ENCODE data around the gene HSD11B2.

Gene HSD11B2

GRCh38 chr16:67445441-67445912, 14.6 kb downstream of the HSD11B2 start:
- Histone ChIP-seq H3K79me2 (ENCODE audit: control insufficient read depth, insufficient read depth, low read length, poor library complexity) (no peaks in the 10 kb centered on the region), H2AK5ac (ENCODE audit: low read length) (no peak overlapping the region), H3K14ac (ENCODE audit: low read length) (no peak overlapping the region), H3K36me3 (ENCODE audit: control insufficient read depth in 1 of 2, insufficient read depth in 2 of 2, low read length in 2 of 2) (peaks cover 48 to 62% of the 10 kb centered on the region in 2 experiments), H2BK12ac (ENCODE audit: low read length) (no peak overlapping the region), H3K4ac (ENCODE audit: low read depth, low read length) (no peak overlapping the region), H4K91ac (ENCODE audit: low read depth, low read length) (no peak overlapping the region), H3K4me2 (ENCODE audit: low read length) (no peak overlapping the region), H3K27me3 (ENCODE audit: insufficient read depth, low read length) (no peaks in the 10 kb centered on the region), H2BK120ac (ENCODE audit: insufficient read depth, low read length, poor library complexity) (no peak overlapping the region), H3K79me1 (ENCODE audit: low read length) (no peaks in the 10 kb centered on the region), H3K9me3 (ENCODE audit: insufficient read depth, low read depth, low read length) (peaks cover 3% of the 10 kb centered on the region), H3K18ac (ENCODE audit: low read length) (no peak overlapping the region), H3K9ac (ENCODE audit: low read length) (no peak overlapping the region), H2BK5ac (ENCODE audit: low read depth, low read length, poor library complexity) (no peak overlapping the region), H3K23ac (ENCODE audit: low read length) (no peak overlapping the region), H3K27ac (ENCODE audit: low read depth, low read length) (no peak overlapping the region), H3K4me3 (ENCODE audit: low read depth, low read length) (no peak overlapping the region), H4K8ac (ENCODE audit: low read depth, low read length) (no peak overlapping the region), H3K4me1 (ENCODE audit: control insufficient read depth in 1 of 2, insufficient read depth in 2 of 2, low read length in 2 of 2) (no peaks in the 10 kb centered on the region), H4K12ac (ENCODE audit: low read depth, low read length) (no peak overlapping the region), H2AFZ (ENCODE audit: insufficient read depth, low read length, poor library complexity) (no peak overlapping the region)
- no CpG with 5 or more reads among the region's 3 CpGs for WGBS (ENCODE audit: extremely low coverage, insufficient coverage, insufficient read length)
- DNase-seq = no peak

- H3K79me1 ChIP-seq (ENCODE audit: low read length) = no peaks in the 10 kb centered on the region
- H3K14ac ChIP-seq (ENCODE audit: low read length) = no peak overlapping the region
- no peak overlapping the region for H4K12ac ChIP-seq (ENCODE audit: low read depth, low read length)
- H3K23ac ChIP-seq (ENCODE audit: low read length) = no peak overlapping the region
- peaks cover 46 to 62% of the 10 kb centered on the region in 2 experiments for H3K36me3 ChIP-seq (ENCODE audit: control insufficient read depth in 1 of 2, insufficient read depth in 2 of 2, low read length in 2 of 2)
- H3K4me1 ChIP-seq (ENCODE audit: control insufficient read depth in 1 of 2, insufficient read depth in 2 of 2, low read length in 2 of 2) = no peaks in the 10 kb centered on the region
- no peaks in the 10 kb centered on the region for H3K27me3 ChIP-seq (ENCODE audit: insufficient read depth, low read length)
- H3K9me3 ChIP-seq (ENCODE audit: insufficient read depth, low read depth, low read length) = peaks cover 3% of the 10 kb centered on the region
- no peak overlapping the region for H3K4ac ChIP-seq (ENCODE audit: low read depth, low read length)
- H4K8ac ChIP-seq (ENCODE audit: low read depth, low read length) = no peak overlapping the region
- no peak overlapping the region for H2AK5ac ChIP-seq (ENCODE audit: low read length)
- H2AFZ ChIP-seq (ENCODE audit: insufficient read depth, low read length, poor library complexity) = peak overlapping the region; percentile 42
- WGBS (ENCODE audit: extremely low coverage, insufficient coverage, insufficient read length) = no CpG with 5 or more reads among the region's 12 CpGs
- no peaks in the 10 kb centered on the region for H3K79me2 ChIP-seq (ENCODE audit: control insufficient read depth, insufficient read depth, low read length, poor library complexity)
- no peak overlapping the region for H2BK5ac ChIP-seq (ENCODE audit: low read depth, low read length, poor library complexity)
- no peak overlapping the region for H3K9ac ChIP-seq (ENCODE audit: low read length)
- no peak for DNase-seq
- no peak overlapping the region for H2BK120ac ChIP-seq (ENCODE audit: insufficient read depth, low read length, poor library complexity)
- H3K18ac ChIP-seq (ENCODE audit: low read length) = no peak overlapping the region
- H3K4me3 ChIP-seq (ENCODE audit: low read depth, low read length) = no peak overlapping the region
- no peak overlapping the region for H4K91ac ChIP-seq (ENCODE audit: low read depth, low read length)
- H3K27ac ChIP-seq (ENCODE audit: low read depth, low read length) = no peak overlapping the region
- H3K4me2 ChIP-seq (ENCODE audit: low read length) = no peak overlapping the region
- H2BK12ac ChIP-seq (ENCODE audit: low read length) = no peak overlapping the region
Observed at GRCh38 chr16:67445913-67446907, 15.3 kb downstream of the HSD11B2 start.

- Histone ChIP-seq H3K18ac (ENCODE audit: low read length) (no peak overlapping the region), H4K91ac (ENCODE audit: low read depth, low read length) (no peak overlapping the region), H3K4me1 (ENCODE audit: control insufficient read depth in 1 of 2, insufficient read depth in 2 of 2, low read length in 2 of 2) (no peaks in the 10 kb centered on the region), H2AK5ac (ENCODE audit: low read length) (no peak overlapping the region), H3K9me3 (ENCODE audit: insufficient read depth, low read depth, low read length) (peaks cover 3% of the 10 kb centered on the region), H3K79me2 (ENCODE audit: control insufficient read depth, insufficient read depth, low read length, poor library complexity) (no peaks in the 10 kb centered on the region), H3K36me3 (ENCODE audit: control insufficient read depth in 1 of 2, insufficient read depth in 2 of 2, low read length in 2 of 2) (peaks cover 53 to 68% of the 10 kb centered on the region in 2 experiments), H3K23ac (ENCODE audit: low read length) (no peak overlapping the region), H3K9ac (ENCODE audit: low read length) (no peak overlapping the region), H4K12ac (ENCODE audit: low read depth, low read length) (no peak overlapping the region), H3K4ac (ENCODE audit: low read depth, low read length) (no peak overlapping the region), H2BK12ac (ENCODE audit: low read length) (no peak overlapping the region), H3K27ac (ENCODE audit: low read depth, low read length) (no peak overlapping the region), H3K14ac (ENCODE audit: low read length) (no peak overlapping the region), H2AFZ (ENCODE audit: insufficient read depth, low read length, poor library complexity) (no peak overlapping the region), H2BK5ac (ENCODE audit: low read depth, low read length, poor library complexity) (no peak overlapping the region), H3K79me1 (ENCODE audit: low read length) (no peaks in the 10 kb centered on the region), H2BK120ac (ENCODE audit: insufficient read depth, low read length, poor library complexity) (no peak overlapping the region), H3K4me3 (ENCODE audit: low read depth, low read length) (no peak overlapping the region), H3K27me3 (ENCODE audit: insufficient read depth, low read length) (no peaks in the 10 kb centered on the region), H4K8ac (ENCODE audit: low read depth, low read length) (no peak overlapping the region), H3K4me2 (ENCODE audit: low read length) (no peak overlapping the region)
- no CpG with 5 or more reads among the region's 8 CpGs for WGBS (ENCODE audit: extremely low coverage, insufficient coverage, insufficient read length)
- DNase-seq = no peak
Observed at GRCh38 chr16:67446968-67447507, 16.1 kb downstream of the HSD11B2 start.

GRCh38 chr16:67447508-67448076, 16.7 kb downstream of the HSD11B2 start:
- no peak overlapping the region for H4K8ac ChIP-seq (ENCODE audit: low read depth, low read length)
- no peaks in the 10 kb centered on the region for H3K79me2 ChIP-seq (ENCODE audit: control insufficient read depth, insufficient read depth, low read length, poor library complexity)
- H2BK5ac ChIP-seq (ENCODE audit: low read depth, low read length, poor library complexity) = no peak overlapping the region
- no peak overlapping the region for H4K12ac ChIP-seq (ENCODE audit: low read depth, low read length)
- H3K9ac ChIP-seq (ENCODE audit: low read length) = no peak overlapping the region
- no CpG with 5 or more reads among the region's 6 CpGs for WGBS (ENCODE audit: extremely low coverage, insufficient coverage, insufficient read length)
- no peak overlapping the region for H2AFZ ChIP-seq (ENCODE audit: insufficient read depth, low read length, poor library complexity)
- no peak overlapping the region for H3K14ac ChIP-seq (ENCODE audit: low read length)
- H2AK5ac ChIP-seq (ENCODE audit: low read length) = no peak overlapping the region
- H3K4me2 ChIP-seq (ENCODE audit: low read length) = no peak overlapping the region
- peaks cover under 1% of the 10 kb centered on the region for H3K9me3 ChIP-seq (ENCODE audit: insufficient read depth, low read depth, low read length)
- no peak overlapping the region for H3K18ac ChIP-seq (ENCODE audit: low read length)
- H3K36me3 ChIP-seq (ENCODE audit: control insufficient read depth in 1 of 2, insufficient read depth in 2 of 2, low read length in 2 of 2) = peaks cover 55 to 68% of the 10 kb centered on the region in 2 experiments
- no peak overlapping the region for H3K4ac ChIP-seq (ENCODE audit: low read depth, low read length)
- no peaks in the 10 kb centered on the region for H3K79me1 ChIP-seq (ENCODE audit: low read length)
- no peak overlapping the region for H3K27ac ChIP-seq (ENCODE audit: low read depth, low read length)
- peak; percentile 61 to 75 for DNase-seq
- H3K23ac ChIP-seq (ENCODE audit: low read length) = no peak overlapping the region
- no peak overlapping the region for H3K4me3 ChIP-seq (ENCODE audit: low read depth, low read length)
- H4K91ac ChIP-seq (ENCODE audit: low read depth, low read length) = no peak overlapping the region
- no peaks in the 10 kb centered on the region for H3K4me1 ChIP-seq (ENCODE audit: control insufficient read depth in 1 of 2, insufficient read depth in 2 of 2, low read length in 2 of 2)
- H2BK120ac ChIP-seq (ENCODE audit: insufficient read depth, low read length, poor library complexity) = no peak overlapping the region
- H2BK12ac ChIP-seq (ENCODE audit: low read length) = no peak overlapping the region
- no peaks in the 10 kb centered on the region for H3K27me3 ChIP-seq (ENCODE audit: insufficient read depth, low read length)

Data from trophoblast cell (in vitro differentiated cells and primary cell).